ENCODE results near the gene FOXL2NB. TPM values are rescaled to one million over a fixed set of nuclear protein-coding genes. Genes with fewer than 3 reads are reported as not detected.
A peak's percentile ranks its signal among the peaks of the same experiment; 100 is the strongest.
"Not testable (repeated sequence)": the region's sequence is repeated elsewhere in the genome, so short reads cannot be mapped to it uniquely, and the experiment has no call there.

Gene FOXL2NB
- total RNA-seq, 1 donor from 2014 or later: not detected

- H3K4me3 Mint-ChIP-seq (ENCODE audit: low read depth): no peak overlapping the region
- H3K27me3 Mint-ChIP-seq: peaks cover 7% of the 10 kb centered on the region
- no peak overlapping the region for H3K27ac Mint-ChIP-seq
- peaks cover 3% of the 10 kb centered on the region for H3K4me1 Mint-ChIP-seq (ENCODE audit: low read depth)
- TF ChIP-seq, protein P1, sequence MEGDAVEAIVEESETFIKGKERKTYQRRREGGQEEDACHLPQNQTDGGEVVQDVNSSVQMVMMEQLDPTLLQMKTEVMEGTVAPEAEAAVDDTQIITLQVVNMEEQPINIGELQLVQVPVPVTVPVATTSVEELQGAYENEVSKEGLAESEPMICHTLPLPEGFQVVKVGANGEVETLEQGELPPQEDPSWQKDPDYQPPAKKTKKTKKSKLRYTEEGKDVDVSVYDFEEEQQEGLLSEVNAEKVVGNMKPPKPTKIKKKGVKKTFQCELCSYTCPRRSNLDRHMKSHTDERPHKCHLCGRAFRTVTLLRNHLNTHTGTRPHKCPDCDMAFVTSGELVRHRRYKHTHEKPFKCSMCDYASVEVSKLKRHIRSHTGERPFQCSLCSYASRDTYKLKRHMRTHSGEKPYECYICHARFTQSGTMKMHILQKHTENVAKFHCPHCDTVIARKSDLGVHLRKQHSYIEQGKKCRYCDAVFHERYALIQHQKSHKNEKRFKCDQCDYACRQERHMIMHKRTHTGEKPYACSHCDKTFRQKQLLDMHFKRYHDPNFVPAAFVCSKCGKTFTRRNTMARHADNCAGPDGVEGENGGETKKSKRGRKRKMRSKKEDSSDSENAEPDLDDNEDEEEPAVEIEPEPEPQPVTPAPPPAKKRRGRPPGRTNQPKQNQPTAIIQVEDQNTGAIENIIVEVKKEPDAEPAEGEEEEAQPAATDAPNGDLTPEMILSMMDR (IDR thresholded peaks at IDR 0.05; ENCODE audit: unreplicated experiment): no peak
- no peak for DNase-seq (ENCODE audit: low spot score, unreplicated experiment)
- no peaks in the 10 kb centered on the region for H3K36me3 Mint-ChIP-seq (ENCODE audit: insufficient read depth)
- H3K9me3 Mint-ChIP-seq (ENCODE audit: low read depth): no peaks in the 10 kb centered on the region
These were observed 27.7 kb upstream of the FOXL2NB start for GRCh38 chr3:138919325-138919724.

DNA sequence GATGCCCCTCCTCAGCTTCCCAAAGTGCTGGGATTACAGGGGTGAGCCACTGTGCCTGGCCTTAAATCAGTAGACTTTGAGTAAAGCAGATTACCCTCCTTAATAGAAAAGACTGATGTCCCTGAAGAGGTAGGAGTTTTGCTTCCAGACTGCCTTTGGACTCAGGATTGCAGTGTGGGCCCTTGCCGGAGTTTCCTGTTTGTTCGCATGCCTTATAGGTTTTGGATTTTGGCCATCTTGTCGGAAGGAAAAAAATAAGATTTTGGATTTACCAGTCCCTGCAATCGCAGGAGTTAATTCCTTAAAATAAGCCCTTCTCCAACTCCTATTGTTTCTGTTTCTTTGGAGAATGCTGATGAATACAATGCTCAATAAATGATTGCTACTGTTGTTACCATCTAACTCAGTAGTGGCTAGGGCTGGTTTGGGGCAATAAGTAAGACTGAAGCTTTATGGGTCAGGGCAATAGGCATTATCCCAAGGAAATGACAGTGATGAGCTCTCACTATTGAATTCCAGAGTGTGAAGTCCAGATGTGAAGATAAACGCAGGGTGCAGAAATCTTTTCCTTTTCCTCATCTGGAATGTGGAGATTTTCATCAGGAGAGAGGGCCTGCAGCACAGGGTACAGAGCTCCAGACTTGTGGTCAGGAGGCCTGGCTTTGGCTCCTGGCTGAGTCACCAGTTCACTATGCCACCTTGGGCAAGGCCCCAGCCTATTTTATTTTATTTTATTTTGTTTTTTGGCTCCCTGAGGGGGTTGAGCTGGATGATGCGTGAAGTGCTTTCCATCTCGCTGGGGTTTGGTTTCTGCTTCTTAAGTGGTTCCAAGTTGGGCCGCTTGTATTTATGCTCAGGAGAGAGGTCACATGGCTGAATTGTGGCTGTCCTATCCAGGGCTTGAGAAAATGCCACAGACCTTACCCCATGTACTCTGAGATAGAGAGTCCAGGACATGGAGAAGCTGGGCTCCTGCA, 25.4 kb upstream of the FOXL2NB start:
- H3K4me1 Mint-ChIP-seq (ENCODE audit: low read depth): no peaks in the 10 kb centered on the region
- no peaks in the 10 kb centered on the region for H3K36me3 Mint-ChIP-seq (ENCODE audit: insufficient read depth)
- H3K27ac Mint-ChIP-seq: no peak overlapping the region
- no peak for DNase-seq (ENCODE audit: low spot score, unreplicated experiment)
- H3K27me3 Mint-ChIP-seq: peaks cover 11% of the 10 kb centered on the region
- H3K4me3 Mint-ChIP-seq (ENCODE audit: low read depth): no peak overlapping the region
- TF ChIP-seq, protein P1 (IDR thresholded peaks at IDR 0.05; ENCODE audit: unreplicated experiment): no peak
- H3K9me3 Mint-ChIP-seq (ENCODE audit: low read depth): no peaks in the 10 kb centered on the region

GRCh38 chr3:138922400-138922799, 24.6 kb upstream of the FOXL2NB start:
- H3K36me3 Mint-ChIP-seq (ENCODE audit: insufficient read depth); DNase-seq (ENCODE audit: low spot score, unreplicated experiment); H3K4me3 Mint-ChIP-seq (ENCODE audit: low read depth); H3K4me1 Mint-ChIP-seq (ENCODE audit: low read depth); H3K27ac Mint-ChIP-seq; H3K27me3 Mint-ChIP-seq; H3K9me3 Mint-ChIP-seq (ENCODE audit: low read depth): not testable (repeated sequence)

GRCh38 chr3:138923531-138923994, 23.5 kb upstream of the FOXL2NB start:
- Mint-ChIP-seq H3K27ac (no peak overlapping the region), H3K27me3 (peaks cover 11% of the 10 kb centered on the region), H3K9me3 (ENCODE audit: low read depth) (no peaks in the 10 kb centered on the region), H3K4me1 (ENCODE audit: low read depth) (no peaks in the 10 kb centered on the region), H3K36me3 (ENCODE audit: insufficient read depth) (no peaks in the 10 kb centered on the region), H3K4me3 (ENCODE audit: low read depth) (no peak overlapping the region)
- DNase-seq (ENCODE audit: low spot score, unreplicated experiment): peak; percentile 82
- TF ChIP-seq, protein P1 (IDR thresholded peaks at IDR 0.05; ENCODE audit: unreplicated experiment): peak; percentile 93

- no peaks in the 10 kb centered on the region for H3K9me3 Mint-ChIP-seq (ENCODE audit: low read depth)
- no peaks in the 10 kb centered on the region for H3K36me3 Mint-ChIP-seq (ENCODE audit: insufficient read depth)
- no peaks in the 10 kb centered on the region for H3K4me1 Mint-ChIP-seq (ENCODE audit: low read depth)
- no peak for DNase-seq (ENCODE audit: low spot score, unreplicated experiment)
- H3K27ac Mint-ChIP-seq: no peak overlapping the region
- H3K27me3 Mint-ChIP-seq: peaks cover 31% of the 10 kb centered on the region
- TF ChIP-seq, protein P1 (IDR thresholded peaks at IDR 0.05; ENCODE audit: unreplicated experiment): no peak
- H3K4me3 Mint-ChIP-seq (ENCODE audit: low read depth): no peak overlapping the region
These were observed 18.2 kb upstream of the FOXL2NB start for GRCh38 chr3:138928727-138929372.

Data from progenitor cell of endocrine pancreas (in vitro differentiated cells).